Measurements from ENCODE around the gene HPCAL1.

The HPCAL1 gene

DNA sequence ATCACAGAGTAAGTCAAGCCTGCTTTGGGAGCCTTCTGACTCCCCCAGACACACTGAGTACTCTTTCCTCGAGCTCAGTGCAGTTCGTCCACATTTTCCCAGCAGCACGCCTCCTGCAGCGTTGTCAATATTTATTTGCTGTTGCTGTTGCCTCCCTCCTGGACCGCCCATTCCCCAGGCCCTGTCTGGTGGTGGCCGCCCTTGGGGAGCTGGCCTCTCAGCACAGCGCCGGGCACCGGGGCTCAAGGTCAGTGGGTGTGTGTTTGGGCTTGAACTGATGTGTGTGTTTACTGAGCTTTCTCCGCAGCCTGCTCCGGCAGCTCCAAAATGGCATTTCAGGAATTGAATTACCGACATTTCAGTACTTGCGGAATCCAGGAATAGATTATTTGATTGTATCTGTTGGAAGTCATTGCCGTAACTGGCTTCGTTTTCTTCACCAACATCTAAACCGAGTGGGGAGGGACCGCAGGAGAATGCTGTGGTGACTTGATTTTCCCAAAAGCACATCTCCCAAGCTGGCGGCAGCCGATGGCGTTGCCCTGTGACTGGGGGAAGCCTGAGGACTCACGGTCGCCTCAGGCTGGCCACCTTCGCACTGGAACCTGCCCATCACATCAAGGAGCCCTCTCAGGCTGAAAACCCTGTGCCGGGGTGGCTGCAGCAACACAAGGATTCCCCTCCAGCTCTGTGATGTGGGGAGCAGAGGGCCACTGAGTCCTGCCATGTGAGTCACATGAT lies 66.0 kb downstream of the HPCAL1 start:
- H3K9ac ChIP-seq (ENCODE audit: low read length): no peak overlapping the region
- H3K36me3 ChIP-seq (ENCODE audit: control insufficient read depth, low read depth, low read length): no peaks in the 10 kb centered on the region
- no peak overlapping the region for H3K27ac ChIP-seq (ENCODE audit: low read length)
- H3K4me3 ChIP-seq (ENCODE audit: low read length): no peak overlapping the region
- no peaks in the 10 kb centered on the region for H3K4me1 ChIP-seq (ENCODE audit: control insufficient read depth, low read depth, low read length)
- H3K9me3 ChIP-seq (ENCODE audit: control insufficient read depth, low read depth, low read length): no peaks in the 10 kb centered on the region
- no peaks in the 10 kb centered on the region for H3K27me3 ChIP-seq (ENCODE audit: control insufficient read depth, insufficient read depth, low read length)

DNA sequence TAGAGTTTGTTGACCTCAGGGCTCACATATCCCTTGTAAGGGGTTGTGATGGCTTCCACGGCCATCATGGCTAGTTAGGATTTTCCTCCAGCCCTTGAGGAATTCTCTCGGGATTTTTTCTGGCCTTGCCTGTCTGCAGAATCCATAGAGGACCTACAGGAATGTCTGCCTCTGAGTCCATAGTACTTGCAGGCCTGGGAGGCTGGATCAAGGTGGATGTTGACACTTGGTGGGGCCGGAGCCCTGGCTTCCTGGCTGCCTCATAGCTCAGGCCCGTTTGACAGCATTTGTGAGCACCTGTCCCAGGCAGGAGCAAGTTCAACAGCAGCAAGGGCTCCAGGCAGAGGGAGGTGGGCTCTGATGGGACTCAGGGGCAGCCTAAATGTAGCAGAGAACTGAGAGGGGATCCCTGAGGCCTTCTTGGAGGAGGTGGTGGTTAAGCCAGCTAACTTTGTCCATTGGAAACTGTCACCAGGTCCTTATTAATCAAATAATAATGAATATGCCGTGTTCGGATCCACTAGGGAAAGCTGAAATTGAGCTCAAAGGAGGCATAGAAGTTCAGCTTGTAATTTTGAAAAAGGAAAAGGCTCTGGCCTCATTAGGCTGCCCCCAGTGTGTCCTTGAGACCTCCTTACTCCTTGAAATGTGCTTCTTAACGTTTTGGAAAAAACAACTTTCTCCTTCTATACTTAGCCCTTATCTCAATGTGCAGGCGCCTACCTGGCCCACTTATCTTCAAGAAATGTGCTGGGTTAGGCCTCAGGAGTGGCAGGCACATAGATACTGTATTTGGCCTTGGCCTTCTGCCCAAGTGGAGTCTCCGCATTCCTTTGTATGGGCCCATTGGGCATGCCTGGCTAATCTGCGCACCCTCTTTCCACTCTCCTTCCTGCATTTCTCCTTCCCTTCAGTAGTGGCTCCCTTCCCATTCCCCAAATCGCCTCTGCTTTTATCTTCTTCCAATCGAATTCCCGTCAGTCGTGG lies 66.9 kb downstream of the HPCAL1 start:
- no peak overlapping the region for H3K4me3 ChIP-seq (ENCODE audit: low read length)

DNA sequence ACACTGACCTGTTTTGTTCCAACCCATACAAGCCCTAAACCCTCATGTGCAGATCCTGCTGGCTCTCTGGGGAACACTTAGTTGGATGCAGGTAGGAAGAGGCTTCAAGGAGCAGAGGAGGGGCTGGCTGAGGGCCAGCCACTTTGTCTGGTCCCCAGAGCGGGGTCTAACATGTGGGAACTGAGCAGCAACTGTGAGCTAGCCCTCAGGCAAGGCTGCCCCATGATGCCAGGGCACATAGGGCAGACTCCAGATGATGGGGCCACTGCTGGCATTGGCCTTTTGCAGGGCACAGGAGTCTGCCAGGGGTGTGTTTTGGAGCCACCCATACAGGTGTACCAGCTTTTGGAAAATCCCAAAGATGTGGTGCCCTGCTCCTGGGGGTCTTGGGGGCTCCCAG lies 67.7 kb downstream of the HPCAL1 start:
- no peak overlapping the region for H3K27ac ChIP-seq (ENCODE audit: low read length)

More for the DNA sequence above, 66.9 kb downstream of the HPCAL1 start:
- H3K36me3 ChIP-seq (ENCODE audit: control insufficient read depth, low read depth, low read length): no peaks in the 10 kb centered on the region
- no peak overlapping the region for H3K9ac ChIP-seq (ENCODE audit: low read length)
- no peaks in the 10 kb centered on the region for H3K27me3 ChIP-seq (ENCODE audit: control insufficient read depth, insufficient read depth, low read length)
- no peaks in the 10 kb centered on the region for H3K4me1 ChIP-seq (ENCODE audit: control insufficient read depth, low read depth, low read length)
- H3K27ac ChIP-seq (ENCODE audit: low read length): no peak overlapping the region
- H3K9me3 ChIP-seq (ENCODE audit: control insufficient read depth, low read depth, low read length): no peaks in the 10 kb centered on the region

DNA sequence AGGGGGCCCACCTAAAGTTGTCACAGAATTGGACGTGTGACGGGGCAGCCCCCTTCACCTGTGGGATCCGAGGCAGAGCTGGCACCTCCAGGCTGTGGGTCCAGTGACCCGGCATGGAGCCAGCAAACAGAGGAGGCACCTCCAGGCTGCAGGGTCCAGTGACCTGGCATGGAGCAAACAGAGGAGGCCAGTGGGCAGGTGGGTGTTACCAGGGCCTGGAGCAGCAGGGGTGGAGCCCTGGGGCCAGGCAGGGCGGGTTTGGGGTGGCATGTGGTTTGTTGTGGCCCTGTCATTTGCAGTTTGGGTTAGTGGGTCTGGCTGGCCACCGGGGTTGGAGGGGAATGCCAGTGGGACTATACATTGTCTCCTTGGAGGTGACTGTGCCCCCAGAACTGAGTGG lies 68.2 kb downstream of the HPCAL1 start:
- no peaks in the 10 kb centered on the region for H3K27me3 ChIP-seq (ENCODE audit: control insufficient read depth, insufficient read depth, low read length)
- H3K9me3 ChIP-seq (ENCODE audit: control insufficient read depth, low read depth, low read length): no peaks in the 10 kb centered on the region
- H3K9ac ChIP-seq (ENCODE audit: low read length): no peak overlapping the region
- H3K4me3 ChIP-seq (ENCODE audit: low read length): no peak overlapping the region
- H3K4me1 ChIP-seq (ENCODE audit: control insufficient read depth, low read depth, low read length): peaks cover 9% of the 10 kb centered on the region
- no peaks in the 10 kb centered on the region for H3K36me3 ChIP-seq (ENCODE audit: control insufficient read depth, low read depth, low read length)
- no peak overlapping the region for H3K27ac ChIP-seq (ENCODE audit: low read length)

More for the DNA sequence above, 67.7 kb downstream of the HPCAL1 start:
- no peaks in the 10 kb centered on the region for H3K27me3 ChIP-seq (ENCODE audit: control insufficient read depth, insufficient read depth, low read length)
- H3K36me3 ChIP-seq (ENCODE audit: control insufficient read depth, low read depth, low read length): no peaks in the 10 kb centered on the region
- H3K4me3 ChIP-seq (ENCODE audit: low read length): no peak overlapping the region
- H3K4me1 ChIP-seq (ENCODE audit: control insufficient read depth, low read depth, low read length): peaks cover 4% of the 10 kb centered on the region
- no peaks in the 10 kb centered on the region for H3K9me3 ChIP-seq (ENCODE audit: control insufficient read depth, low read depth, low read length)
- no peak overlapping the region for H3K9ac ChIP-seq (ENCODE audit: low read length)

DNA sequence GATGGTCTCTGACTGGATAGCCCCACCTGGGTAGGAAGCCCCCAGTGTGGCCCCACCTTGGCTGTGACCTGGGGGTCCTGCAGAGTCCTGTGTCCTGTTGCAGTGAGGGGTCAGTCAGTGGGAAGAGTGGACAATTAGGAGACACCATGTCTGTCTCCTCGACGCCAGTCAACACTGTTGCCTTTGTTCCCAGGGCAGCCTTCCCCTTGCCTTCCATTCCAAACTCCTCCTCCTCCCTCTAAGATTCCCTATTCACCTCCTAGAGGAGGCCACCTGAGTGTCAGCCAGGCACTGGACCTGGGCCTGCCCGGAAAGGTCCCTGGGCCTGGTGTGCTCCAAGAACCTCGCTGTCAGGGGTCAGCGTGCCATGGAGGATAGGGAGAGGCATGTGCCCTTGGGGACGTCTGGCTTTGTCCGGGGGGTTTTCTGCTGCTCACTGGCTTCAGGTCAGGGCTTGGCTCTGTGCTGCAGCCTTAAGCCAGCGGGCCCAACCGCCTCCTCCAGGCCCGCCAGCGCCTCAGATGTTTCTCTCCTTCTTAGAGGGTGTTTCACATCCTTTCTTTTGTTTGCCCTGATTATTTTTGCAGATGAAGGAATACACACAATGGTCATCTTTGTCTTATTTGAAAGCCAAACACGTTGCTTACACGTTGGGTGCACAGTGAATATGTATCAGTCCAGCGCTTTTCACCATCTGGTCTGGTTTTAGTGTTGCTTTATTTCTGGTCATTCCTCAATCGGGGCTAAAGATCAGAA lies 68.9 kb downstream of the HPCAL1 start:
- H3K36me3 ChIP-seq (ENCODE audit: control insufficient read depth, low read depth, low read length): no peaks in the 10 kb centered on the region
- no peak overlapping the region for H3K9ac ChIP-seq (ENCODE audit: low read length)
- H3K4me1 ChIP-seq (ENCODE audit: control insufficient read depth, low read depth, low read length): peaks cover 12% of the 10 kb centered on the region
- H3K9me3 ChIP-seq (ENCODE audit: control insufficient read depth, low read depth, low read length): no peaks in the 10 kb centered on the region
- H3K4me3 ChIP-seq (ENCODE audit: low read length): no peak overlapping the region
- no peak overlapping the region for H3K27ac ChIP-seq (ENCODE audit: low read length)
- no peaks in the 10 kb centered on the region for H3K27me3 ChIP-seq (ENCODE audit: control insufficient read depth, insufficient read depth, low read length)

DNA sequence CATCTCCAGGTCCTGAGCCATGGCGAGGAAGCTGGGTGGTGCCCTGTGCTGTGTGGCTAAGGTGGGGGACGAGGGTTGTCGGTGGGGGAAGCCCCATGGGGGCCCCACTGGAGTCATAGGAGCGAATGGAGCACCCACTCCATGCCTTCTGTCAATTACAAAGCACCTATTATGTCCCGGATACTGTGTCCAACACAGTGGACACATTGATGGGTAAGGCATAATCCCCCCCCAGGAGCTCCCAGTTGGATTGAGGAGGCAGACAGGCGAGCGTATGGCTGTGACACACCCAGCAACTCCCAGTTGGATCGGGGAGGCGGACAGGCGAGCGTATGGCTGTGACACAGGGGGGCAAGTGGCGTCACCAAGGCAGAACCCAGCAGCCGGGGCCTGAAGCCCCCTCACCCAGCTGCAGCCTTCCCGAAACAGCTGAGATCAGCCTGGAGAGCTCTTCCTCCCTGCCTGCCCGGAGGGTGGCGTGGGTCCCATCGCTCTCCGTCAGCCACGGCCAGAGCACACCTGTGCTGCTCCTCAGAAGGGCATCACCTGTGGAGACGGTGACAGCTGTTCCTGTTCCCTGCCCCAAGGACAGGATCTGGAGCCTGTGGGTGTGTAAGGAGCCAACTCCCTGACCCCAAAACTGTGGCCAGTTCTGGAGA lies 69.6 kb downstream of the HPCAL1 start:
- Histone ChIP-seq H3K36me3 (ENCODE audit: control insufficient read depth, low read depth, low read length) (no peaks in the 10 kb centered on the region), H3K27me3 (ENCODE audit: control insufficient read depth, insufficient read depth, low read length) (no peaks in the 10 kb centered on the region), H3K4me3 (ENCODE audit: low read length) (no peak overlapping the region), H3K9me3 (ENCODE audit: control insufficient read depth, low read depth, low read length) (no peaks in the 10 kb centered on the region), H3K27ac (ENCODE audit: low read length) (no peak overlapping the region), H3K4me1 (ENCODE audit: control insufficient read depth, low read depth, low read length) (peaks cover 12% of the 10 kb centered on the region), H3K9ac (ENCODE audit: low read length) (no peak overlapping the region)

DNA sequence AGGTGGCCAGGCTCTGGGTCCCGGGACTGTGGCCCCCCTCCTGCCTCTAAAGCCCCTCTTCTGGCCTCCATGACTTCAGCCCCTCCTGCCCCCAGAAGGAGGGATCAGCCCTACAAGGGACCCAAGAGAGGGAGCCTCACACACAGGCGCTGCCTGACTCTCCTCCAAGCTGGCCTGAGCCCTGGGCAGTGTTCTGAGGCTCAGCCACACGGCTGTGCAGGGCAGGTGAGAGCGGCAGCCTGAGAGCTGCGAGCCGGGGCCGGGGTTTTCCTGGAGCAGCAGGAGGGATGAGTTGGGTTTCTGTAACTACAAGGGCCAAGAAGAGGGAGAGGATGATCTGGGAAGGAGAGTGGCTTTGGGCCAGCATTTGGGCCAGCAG lies 70.1 kb downstream of the HPCAL1 start:
- Histone ChIP-seq H3K36me3 (ENCODE audit: control insufficient read depth, low read depth, low read length) (no peaks in the 10 kb centered on the region), H3K9me3 (ENCODE audit: control insufficient read depth, low read depth, low read length) (no peaks in the 10 kb centered on the region), H3K27me3 (ENCODE audit: control insufficient read depth, insufficient read depth, low read length) (no peaks in the 10 kb centered on the region), H3K4me3 (ENCODE audit: low read length) (no peak overlapping the region), H3K4me1 (ENCODE audit: control insufficient read depth, low read depth, low read length) (peaks cover 12% of the 10 kb centered on the region), H3K9ac (ENCODE audit: low read length) (no peak overlapping the region), H3K27ac (ENCODE audit: low read length) (no peak overlapping the region)

DNA sequence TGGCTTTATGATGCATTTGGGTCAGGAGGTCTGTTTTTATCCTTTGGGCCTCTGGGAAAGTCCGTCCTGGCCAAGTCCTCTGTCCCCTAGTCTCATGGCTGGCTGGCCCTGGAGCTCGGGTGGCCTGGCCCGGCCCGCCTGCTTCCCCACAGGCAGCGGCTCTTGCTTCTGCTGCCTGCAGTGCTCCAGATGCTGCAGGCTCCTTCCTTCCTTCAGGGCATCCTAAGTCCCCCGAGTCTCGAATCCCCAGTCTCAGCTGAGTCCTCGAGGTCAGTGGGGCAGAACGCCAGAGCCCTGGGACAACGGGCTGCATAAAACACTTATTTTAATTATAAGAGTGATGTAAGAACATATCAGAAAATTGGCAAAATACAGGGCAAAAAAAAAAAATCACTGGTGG lies 71.2 kb downstream of the HPCAL1 start:
- Histone ChIP-seq H3K27me3 (ENCODE audit: control insufficient read depth, insufficient read depth, low read length) (no peaks in the 10 kb centered on the region), H3K9ac (ENCODE audit: low read length) (no peak overlapping the region), H3K9me3 (ENCODE audit: control insufficient read depth, low read depth, low read length) (no peaks in the 10 kb centered on the region), H3K27ac (ENCODE audit: low read length) (no peak overlapping the region), H3K4me1 (ENCODE audit: control insufficient read depth, low read depth, low read length) (peaks cover 12% of the 10 kb centered on the region), H3K36me3 (ENCODE audit: control insufficient read depth, low read depth, low read length) (no peaks in the 10 kb centered on the region), H3K4me3 (ENCODE audit: low read length) (no peak overlapping the region)

DNA sequence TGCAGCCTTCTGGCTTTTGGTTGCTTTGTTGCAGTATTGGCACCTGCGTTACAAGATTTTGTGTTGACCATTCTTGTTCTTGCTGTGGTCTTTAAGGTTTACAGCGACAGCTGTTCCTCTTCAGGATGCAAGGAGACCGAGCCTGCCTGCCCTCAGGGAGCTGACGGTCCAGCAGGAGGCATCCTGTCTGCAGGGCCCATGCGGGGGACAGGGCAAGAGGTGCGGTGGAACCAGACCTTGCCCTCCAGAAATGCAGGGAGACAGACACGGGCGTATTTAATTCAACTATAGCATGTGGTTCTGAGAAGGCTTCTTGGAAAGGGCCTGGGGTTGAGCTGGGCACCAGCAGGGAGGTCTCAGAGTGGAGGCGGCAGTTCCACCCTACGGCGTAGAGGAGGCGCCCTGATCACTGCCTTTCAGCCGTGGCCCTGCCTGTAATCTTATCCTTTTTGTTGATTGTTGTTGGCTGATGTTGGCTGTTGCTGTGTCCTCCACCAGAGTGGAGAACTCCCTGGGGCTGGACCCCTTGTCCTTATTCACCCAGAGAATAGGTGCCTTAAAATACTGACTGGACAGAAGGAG lies 71.7 kb downstream of the HPCAL1 start:
- H3K9ac ChIP-seq (ENCODE audit: low read length): no peak overlapping the region
- H3K27ac ChIP-seq (ENCODE audit: low read length): no peak overlapping the region
- H3K4me3 ChIP-seq (ENCODE audit: low read length): no peak overlapping the region
- no peaks in the 10 kb centered on the region for H3K9me3 ChIP-seq (ENCODE audit: control insufficient read depth, low read depth, low read length)
- H3K4me1 ChIP-seq (ENCODE audit: control insufficient read depth, low read depth, low read length): peaks cover 12% of the 10 kb centered on the region
- H3K27me3 ChIP-seq (ENCODE audit: control insufficient read depth, insufficient read depth, low read length): no peaks in the 10 kb centered on the region
- H3K36me3 ChIP-seq (ENCODE audit: control insufficient read depth, low read depth, low read length): no peaks in the 10 kb centered on the region

DNA sequence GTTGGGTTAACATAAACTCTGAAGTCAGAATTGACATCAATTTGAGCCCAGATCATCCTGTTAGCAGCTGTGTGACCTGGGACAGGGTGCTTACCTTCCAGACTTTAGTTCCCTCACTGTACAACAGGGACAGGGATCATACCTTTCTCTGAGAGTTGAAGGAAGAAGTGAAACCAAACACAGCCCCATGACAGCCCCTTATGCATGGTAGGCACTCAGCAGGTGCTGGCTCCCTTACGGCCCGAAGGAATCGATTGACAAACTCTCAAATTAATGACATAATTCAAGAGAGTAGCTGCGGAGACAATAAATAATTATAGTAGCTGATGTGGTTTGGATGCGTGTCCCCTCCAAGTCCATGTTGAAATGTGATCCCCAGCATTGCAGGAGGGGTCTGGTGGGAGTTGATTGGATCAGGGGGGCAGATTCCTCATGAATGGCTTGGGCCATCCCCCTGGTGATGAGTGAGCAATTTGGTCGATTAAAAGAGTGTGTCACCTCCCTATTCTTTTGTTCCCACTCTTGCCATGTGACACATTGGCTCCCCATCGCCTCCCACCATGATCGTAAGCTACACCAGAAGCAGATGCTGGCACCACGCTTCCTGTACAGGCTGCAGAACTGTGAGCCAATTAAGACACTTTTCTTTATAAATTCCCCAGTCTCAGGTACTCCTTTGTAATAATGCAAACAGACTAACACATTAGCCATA lies 73.0 kb downstream of the HPCAL1 start:
- no peak overlapping the region for H3K27ac ChIP-seq (ENCODE audit: low read length)
- H3K4me3 ChIP-seq (ENCODE audit: low read length): no peak overlapping the region
- no peaks in the 10 kb centered on the region for H3K9me3 ChIP-seq (ENCODE audit: control insufficient read depth, low read depth, low read length)
- H3K4me1 ChIP-seq (ENCODE audit: control insufficient read depth, low read depth, low read length): peaks cover 12% of the 10 kb centered on the region
- H3K27me3 ChIP-seq (ENCODE audit: control insufficient read depth, insufficient read depth, low read length): no peaks in the 10 kb centered on the region
- H3K36me3 ChIP-seq (ENCODE audit: control insufficient read depth, low read depth, low read length): no peaks in the 10 kb centered on the region
- no peak overlapping the region for H3K9ac ChIP-seq (ENCODE audit: low read length)
